Measurements from ENCODE around the gene ADAMTS14. TPM values are rescaled to one million over a fixed set of nuclear protein-coding genes. Genes with fewer than 3 reads are reported as not detected.
"Not testable (repeated sequence)": the region's sequence is repeated elsewhere in the genome, so short reads cannot be mapped to it uniquely, and the experiment has no call there.

Gene ADAMTS14
- total RNA-seq = 0.53 TPM
- long read RNA-seq, partial matches to known transcripts = 1 of 2 reads
- long read RNA-seq, other reads (novel, unspliced or antisense) = 1 of 2 reads

GRCh38 chr10:70672165-70673042, at the start of gene ADAMTS14:
Gene ADAMTS14, plus strand, starts transcription at chr10:70672506. Its CDS starts 297 bp downstream, at chr10:70672803.
- Histone ChIP-seq H3K4me3 (peak within 1 kb of the TSS; percentile 43), H3K4me1 (peaks cover 9% of the 10 kb centered on the region), H3K9me3 (no peaks in the 10 kb centered on the region), H3K36me3 (no peaks in the 10 kb centered on the region), H3K27ac (no peak within 1 kb of the TSS), H3K27me3 (ENCODE audit: low read depth) (peaks cover 15% of the 10 kb centered on the region)
- peak; percentile 29 to 49 for ATAC-seq
- TF ChIP-seq CTCF (IDR thresholded peaks at IDR 0.05) = no peak
- intact Hi-C loops (cut with DNase I) = no loop called here
- no peak for DNase-seq

GRCh38 chr10:70622541-70622940, 49.8 kb upstream of the ADAMTS14 start:
- TF ChIP-seq CTCF (IDR thresholded peaks at IDR 0.05) = no peak
- intact Hi-C loops (cut with DNase I) = no loop called here
- Histone ChIP-seq H3K4me3 (no peak overlapping the region), H3K4me1 (no peaks in the 10 kb centered on the region), H3K36me3 (no peaks in the 10 kb centered on the region), H3K9me3 (peaks cover 8% of the 10 kb centered on the region), H3K27ac (no peak overlapping the region), H3K27me3 (ENCODE audit: low read depth) (no peaks in the 10 kb centered on the region)
- DNase-seq (no peak), ATAC-seq (peak in 1 of 2 donors; percentile 29)

- DNase-seq (no peak), ATAC-seq (no peak)
- no peaks in the 10 kb centered on the region for H3K36me3 ChIP-seq
- H3K27me3 ChIP-seq (ENCODE audit: low read depth) = no peaks in the 10 kb centered on the region
- intact Hi-C loops (cut with DNase I) = no loop called here
- no peak for TF ChIP-seq CTCF (IDR thresholded peaks at IDR 0.05)
- H3K4me3 ChIP-seq = no peak overlapping the region
- H3K9me3 ChIP-seq = peaks cover 11% of the 10 kb centered on the region
- H3K4me1 ChIP-seq = no peaks in the 10 kb centered on the region
- H3K27ac ChIP-seq = no peak overlapping the region
Measured at GRCh38 chr10:70622981-70623844, 49.1 kb upstream of the ADAMTS14 start.

- DNase-seq = no peak
- no peaks in the 10 kb centered on the region for H3K36me3 ChIP-seq
- intact Hi-C loops (cut with DNase I) = no loop called here
- no peak for TF ChIP-seq CTCF (IDR thresholded peaks at IDR 0.05)
- H3K27me3 ChIP-seq (ENCODE audit: low read depth) = no peaks in the 10 kb centered on the region
- no peaks in the 10 kb centered on the region for H3K4me1 ChIP-seq
- no peak for ATAC-seq
- H3K4me3 ChIP-seq = no peak overlapping the region
- no peak overlapping the region for H3K27ac ChIP-seq
- H3K9me3 ChIP-seq = peaks cover 10% of the 10 kb centered on the region
Measured at GRCh38 chr10:70626056-70626455, 46.2 kb upstream of the ADAMTS14 start.

- Histone ChIP-seq H3K9me3 (peaks cover 10% of the 10 kb centered on the region), H3K27me3 (ENCODE audit: low read depth) (no peaks in the 10 kb centered on the region), H3K27ac (no peak overlapping the region), H3K4me1 (no peaks in the 10 kb centered on the region), H3K4me3 (no peak overlapping the region), H3K36me3 (no peaks in the 10 kb centered on the region)
- DNase-seq (no peak), ATAC-seq (no peak)
- intact Hi-C loops (cut with DNase I) = no loop called here
- TF ChIP-seq CTCF (IDR thresholded peaks at IDR 0.05) = no peak
Measured at GRCh38 chr10:70629338-70629737, 43.0 kb upstream of the ADAMTS14 start.

GRCh38 chr10:70631735-70632134, 40.6 kb upstream of the ADAMTS14 start:
- ATAC-seq; H3K27me3 ChIP-seq (ENCODE audit: low read depth); intact Hi-C loops (cut with DNase I); H3K4me3 ChIP-seq; H3K27ac ChIP-seq; H3K4me1 ChIP-seq; DNase-seq; H3K36me3 ChIP-seq: not testable (repeated sequence)
- H3K9me3 ChIP-seq = peaks cover 10% of the 10 kb centered on the region

Data from lower lobe of right lung (tissue), 2 donors.